CD4-positive, CD25-positive, alpha-beta regulatory T cell (primary cell): Measurements from ENCODE around the gene STAT5A. TPM values are rescaled to one million over a fixed set of nuclear protein-coding genes. Genes with fewer than 3 reads are reported as not detected.

Experiments
- ATAC-seq, 2 donors: fragments of 150-1000 bp; cut with Tn5 transposase; one replicate each; pipeline ENCODE4 v1.10.0; 2021; ENCODE audit warnings: low read depth in 2 of 2, moderate number of reproducible peaks in 2 of 2, moderate library complexity in 1 of 2
- DNase-seq, 3 donors: peaks; one replicate each; pipeline versions ENCODE4 v3.0.0 to v3.0.0-alpha.2; 2012 to 2022; ENCODE audit warnings: mixed read lengths in 1 of 3
- H3K27ac ChIP-seq: one replicate; pipeline ENCODE4 v1.7.0; 2013; ENCODE audit warnings: mild to moderate bottlenecking, low read length; ENCODE audit not compliant: insufficient read depth, poor library complexity, severe bottlenecking
- H3K27me3 ChIP-seq: one replicate; pipeline ENCODE4 v1.7.0; 2013; ENCODE audit warnings: low read length; ENCODE audit not compliant: control insufficient read depth, insufficient read depth
- H3K36me3 ChIP-seq: one replicate; pipeline ENCODE4 v1.7.0; 2013; ENCODE audit warnings: mild to moderate bottlenecking, low read length, moderate library complexity; ENCODE audit not compliant: control insufficient read depth, insufficient read depth
- H3K4me1 ChIP-seq: 2 replicates; pipeline ENCODE4 v1.7.0; 2013; ENCODE audit warnings: mild to moderate bottlenecking, low read length; ENCODE audit not compliant: insufficient read depth, control insufficient read depth, poor library complexity, severe bottlenecking
- H3K4me3 ChIP-seq: one replicate; pipeline ENCODE4 v1.7.0; 2013; ENCODE audit warnings: low read depth, mild to moderate bottlenecking, low read length, moderate library complexity
- H3K9me3 ChIP-seq, 2 experiments: 1 replicate in 1 of 2; 2 replicates in 1 of 2; pipeline ENCODE4 v1.7.0; 2013; ENCODE audit warnings: low read length in 2 of 2, mild to moderate bottlenecking in 1 of 2, moderate library complexity in 1 of 2; ENCODE audit not compliant: control insufficient read depth in 2 of 2
- H3K27ac Mint-ChIP-seq, 3 donors: one replicate each; pipeline ENCODE4 v1.8.0; 2020 to 2022; ENCODE audit warnings: mild to moderate bottlenecking in 3 of 3, mixed read lengths in 3 of 3, moderate library complexity in 2 of 3
- H3K27me3 Mint-ChIP-seq: one replicate; pipeline ENCODE4 v1.8.0; 2022; ENCODE audit warnings: mild to moderate bottlenecking, mixed read lengths
- H3K36me3 Mint-ChIP-seq: one replicate; pipeline ENCODE4 v1.8.0; 2020; ENCODE audit warnings: mixed read lengths
- H3K4me1 Mint-ChIP-seq, 4 donors: one replicate each; pipeline ENCODE4 v1.8.0; 2020 to 2022; ENCODE audit warnings: mixed read lengths in 4 of 4, mild to moderate bottlenecking in 1 of 4
- H3K4me3 Mint-ChIP-seq, 4 donors: one replicate each; pipeline ENCODE4 v1.8.0; 2020 to 2022; ENCODE audit warnings: mild to moderate bottlenecking in 4 of 4, mixed read lengths in 4 of 4, moderate library complexity in 3 of 4
- H3K9me3 Mint-ChIP-seq, 7 donors: one replicate each; pipeline ENCODE4 v1.8.0; 2020 to 2022; ENCODE audit warnings: mixed read lengths in 7 of 7, mild to moderate bottlenecking in 3 of 7, moderate library complexity in 2 of 7
- polyA plus RNA-seq, 4 donors: library from polyadenylated mRNA; unstranded; fragments of 300-500 nt; fragmentation: Illumina TruSeq; gene quantifications; one replicate each; pipeline ENCODE4 v1.2.3, GENCODE V29; 2021
- total RNA-seq: library from RNA; stranded (reverse); gene quantifications from one replicate; pipeline ENCODE4 v1.2.3, GENCODE V29; 2022

Gene STAT5A
- total and polyA plus RNA-seq, 5 donors from 2014 or later: 71.1 to 177 (median 76.8) TPM

DNA sequence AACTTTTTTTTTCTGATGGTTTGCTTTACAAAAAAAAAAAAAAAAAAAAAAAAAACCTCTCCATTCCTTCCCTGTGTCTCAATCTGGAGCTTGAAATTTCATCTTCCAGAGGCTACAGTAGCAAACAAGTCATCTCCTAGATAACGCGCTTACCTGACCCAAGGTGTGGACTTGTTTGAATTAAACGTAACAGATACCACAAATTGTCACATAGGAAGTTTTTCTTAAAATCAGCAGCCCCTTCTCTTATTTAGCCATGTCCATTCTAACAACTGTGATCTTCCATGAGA lies 14.1 kb upstream of the STAT5A start:
- H3K27me3 ChIP-seq: no peaks in the 10 kb centered on the region
- H3K9me3 ChIP-seq: no peaks in the 10 kb centered on the region
- ATAC-seq (no peak), DNase-seq (no peak)
- peak overlapping the region; percentile 89 for H3K27ac ChIP-seq
- H3K36me3 Mint-ChIP-seq: no peaks in the 10 kb centered on the region
- H3K27me3 Mint-ChIP-seq: no peaks in the 10 kb centered on the region
- peak overlapping the region; percentile 96 to 97 (median 97) for H3K27ac Mint-ChIP-seq
- H3K4me3 Mint-ChIP-seq: peak overlapping the region; percentile 96 to 99 (median 96)
- H3K4me1 ChIP-seq: peaks cover 66% of the 10 kb centered on the region
- peak overlapping the region; percentile 99 for H3K4me3 ChIP-seq
- H3K9me3 Mint-ChIP-seq: no peaks in the 10 kb centered on the region
- peaks cover 24 to 68% (median 53%) of the 10 kb centered on the region in 4 donors for H3K4me1 Mint-ChIP-seq
- no peaks in the 10 kb centered on the region for H3K36me3 ChIP-seq

- Histone ChIP-seq H3K4me1 (peaks cover 59% of the 10 kb centered on the region), H3K27me3 (no peaks in the 10 kb centered on the region), H3K4me3 (peak overlapping the region; percentile 99), H3K27ac (peak overlapping the region; percentile 89), H3K36me3 (no peaks in the 10 kb centered on the region), H3K9me3 (no peaks in the 10 kb centered on the region)
- peaks cover 24 to 64% (median 48%) of the 10 kb centered on the region in 4 donors for H3K4me1 Mint-ChIP-seq
- no peak for DNase-seq
- no peaks in the 10 kb centered on the region for H3K27me3 Mint-ChIP-seq
- no peak for ATAC-seq
- no peaks in the 10 kb centered on the region for H3K9me3 Mint-ChIP-seq
- no peaks in the 10 kb centered on the region for H3K36me3 Mint-ChIP-seq
- peak overlapping the region; percentile 96 to 99 (median 96) for H3K4me3 Mint-ChIP-seq
- H3K27ac Mint-ChIP-seq: peak overlapping the region; percentile 96 to 97 (median 97)
These were observed 13.3 kb upstream of the STAT5A start for GRCh38 chr17:42274812-42275526.

- H3K4me1 Mint-ChIP-seq: peaks cover 17 to 57% (median 41%) of the 10 kb centered on the region in 4 donors
- peak overlapping the region; percentile 99 for H3K4me3 ChIP-seq
- H3K36me3 Mint-ChIP-seq: no peaks in the 10 kb centered on the region
- DNase-seq: peak; percentile 39 to 50 (median 39)
- H3K27ac Mint-ChIP-seq: peak overlapping the region; percentile 96 to 97 (median 97)
- H3K4me1 ChIP-seq: peaks cover 51% of the 10 kb centered on the region
- peak overlapping the region; percentile 89 for H3K27ac ChIP-seq
- H3K4me3 Mint-ChIP-seq: peak overlapping the region; percentile 96 to 99 (median 96)
- H3K9me3 ChIP-seq: no peaks in the 10 kb centered on the region
- no peaks in the 10 kb centered on the region for H3K9me3 Mint-ChIP-seq
- no peaks in the 10 kb centered on the region for H3K27me3 ChIP-seq
- no peaks in the 10 kb centered on the region for H3K36me3 ChIP-seq
- ATAC-seq: peak; percentile 42 to 43
- H3K27me3 Mint-ChIP-seq: no peaks in the 10 kb centered on the region
These were observed 12.6 kb upstream of the STAT5A start for GRCh38 chr17:42275527-42276358.

DNA sequence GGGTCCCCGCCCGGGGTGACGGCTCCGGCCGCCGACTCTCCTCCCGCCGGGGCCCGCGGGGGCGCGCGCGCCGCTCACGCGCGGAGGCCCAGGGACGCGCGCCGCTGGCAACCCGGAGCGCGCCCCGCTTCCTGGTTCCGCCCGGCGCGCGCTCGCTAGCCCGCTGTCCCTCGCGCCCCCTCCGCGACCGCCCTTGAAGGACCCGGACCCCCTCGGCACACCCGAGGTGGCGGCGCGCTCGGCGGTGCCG lies 12.0 kb upstream of the STAT5A start, which contains the start of gene STAT5B:
TSS of gene STAT5B (minus strand) at position 33 of the 250 bp plus-strand sequence. CDS start 44,264 bp downstream, outside the sequence.
- peak within 1 kb of the TSS; percentile 99 for H3K4me3 ChIP-seq
- Mint-ChIP-seq H3K4me1 (peaks cover 16 to 52% (median 37%) of the 10 kb centered on the region in 4 donors), H3K27me3 (no peaks in the 10 kb centered on the region)

DNA sequence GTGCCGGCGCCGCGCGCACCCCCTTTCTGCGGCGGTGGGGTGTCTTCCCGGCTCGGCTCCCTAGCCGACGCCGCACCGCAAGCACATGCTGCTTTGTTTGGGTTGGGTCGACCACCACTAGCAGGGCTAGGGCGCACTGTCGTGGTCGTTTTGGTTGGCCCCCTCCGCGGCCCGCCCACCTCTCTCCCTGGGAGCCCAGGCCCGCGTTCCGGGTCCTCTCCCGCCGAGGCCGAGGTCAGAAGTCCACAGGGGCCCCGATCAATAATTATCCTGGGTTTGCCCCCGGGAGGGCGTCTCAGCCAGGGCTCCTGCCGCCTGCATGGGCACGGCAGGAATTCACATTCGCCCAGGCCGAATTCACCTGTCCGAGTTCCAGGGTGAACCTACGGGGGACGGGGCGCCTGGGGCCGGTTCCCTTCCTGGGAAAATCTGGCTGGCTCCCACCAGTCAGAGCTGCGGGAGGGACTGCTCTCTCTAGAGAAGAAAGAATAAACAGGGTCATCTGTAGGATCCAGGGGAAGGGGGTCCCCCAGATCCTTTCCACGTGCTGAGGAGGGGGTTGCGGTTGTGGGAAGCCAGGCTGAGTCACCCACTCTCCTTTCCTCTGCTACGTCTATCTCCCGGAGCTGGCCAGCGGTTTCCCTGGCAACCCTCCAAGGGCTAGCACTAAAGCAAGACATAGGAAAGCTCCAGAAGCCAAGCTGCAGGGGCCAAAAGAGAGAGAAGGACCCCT lies 11.5 kb upstream of the STAT5A start:
- Histone ChIP-seq H3K27ac (peak overlapping the region; percentile 61), H3K27me3 (no peaks in the 10 kb centered on the region), H3K4me1 (peaks cover 41% of the 10 kb centered on the region), H3K36me3 (no peaks in the 10 kb centered on the region), H3K4me3 (peak overlapping the region; percentile 44), H3K9me3 (no peaks in the 10 kb centered on the region)
- peak overlapping the region; percentile 82 to 94 (median 89) for H3K27ac Mint-ChIP-seq
- no peaks in the 10 kb centered on the region for H3K36me3 Mint-ChIP-seq
- H3K9me3 Mint-ChIP-seq: no peaks in the 10 kb centered on the region
- DNase-seq (peak in 1 of 3 donors; percentile 29), ATAC-seq (no peak)
- H3K27me3 Mint-ChIP-seq: no peaks in the 10 kb centered on the region
- H3K4me1 Mint-ChIP-seq: peaks cover 12 to 47% (median 32%) of the 10 kb centered on the region in 4 donors
- H3K4me3 Mint-ChIP-seq: peak overlapping the region; percentile 82 to 94 (median 87)

More for the DNA sequence above, 12.0 kb upstream of the STAT5A start, which contains the start of gene STAT5B:
- H3K4me3 Mint-ChIP-seq: peak within 1 kb of the TSS; percentile 96 to 99 (median 96)
- Histone ChIP-seq H3K27me3 (no peaks in the 10 kb centered on the region), H3K27ac (peak within 1 kb of the TSS; percentile 89), H3K36me3 (no peaks in the 10 kb centered on the region), H3K4me1 (peaks cover 46% of the 10 kb centered on the region), H3K9me3 (no peaks in the 10 kb centered on the region)
- ATAC-seq (peak; percentile 69 to 73), DNase-seq (peak; percentile 53 to 82 (median 75))
- no peaks in the 10 kb centered on the region for H3K9me3 Mint-ChIP-seq
- no peaks in the 10 kb centered on the region for H3K36me3 Mint-ChIP-seq
- H3K27ac Mint-ChIP-seq: peak within 1 kb of the TSS; percentile 96 to 97 (median 97)

DNA sequence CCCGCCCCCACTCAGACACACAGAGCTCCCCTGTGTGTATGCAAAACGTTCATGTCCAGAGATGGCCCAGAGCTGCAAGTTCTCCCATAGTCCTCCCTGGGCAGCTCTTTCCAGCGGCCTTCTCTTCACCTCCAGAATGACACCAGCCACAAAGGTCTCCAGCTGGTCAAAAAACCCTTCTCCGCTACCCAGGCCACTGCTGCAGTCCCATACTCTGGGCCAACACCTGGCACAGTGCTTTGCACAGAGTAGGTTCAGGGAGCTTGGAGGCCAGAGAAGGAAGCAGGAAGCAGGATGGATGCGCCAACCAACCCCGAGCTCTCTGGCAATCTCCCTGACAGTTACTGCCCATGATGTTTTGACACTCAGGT lies 11.0 kb upstream of the STAT5A start:
- H3K27me3 Mint-ChIP-seq: no peaks in the 10 kb centered on the region
- peak overlapping the region; percentile 82 to 94 (median 87) for H3K4me3 Mint-ChIP-seq
- H3K9me3 Mint-ChIP-seq: no peaks in the 10 kb centered on the region
- peaks cover 10 to 41% (median 28%) of the 10 kb centered on the region in 4 donors for H3K4me1 Mint-ChIP-seq
- DNase-seq (no peak), ATAC-seq (no peak)
- no peaks in the 10 kb centered on the region for H3K27me3 ChIP-seq
- no peaks in the 10 kb centered on the region for H3K36me3 ChIP-seq
- peak overlapping the region; percentile 44 for H3K4me3 ChIP-seq
- no peaks in the 10 kb centered on the region for H3K9me3 ChIP-seq
- H3K27ac Mint-ChIP-seq: peak overlapping the region; percentile 82 to 94 (median 89)
- H3K27ac ChIP-seq: peak overlapping the region; percentile 61
- H3K4me1 ChIP-seq: peaks cover 36% of the 10 kb centered on the region
- H3K36me3 Mint-ChIP-seq: no peaks in the 10 kb centered on the region

DNA sequence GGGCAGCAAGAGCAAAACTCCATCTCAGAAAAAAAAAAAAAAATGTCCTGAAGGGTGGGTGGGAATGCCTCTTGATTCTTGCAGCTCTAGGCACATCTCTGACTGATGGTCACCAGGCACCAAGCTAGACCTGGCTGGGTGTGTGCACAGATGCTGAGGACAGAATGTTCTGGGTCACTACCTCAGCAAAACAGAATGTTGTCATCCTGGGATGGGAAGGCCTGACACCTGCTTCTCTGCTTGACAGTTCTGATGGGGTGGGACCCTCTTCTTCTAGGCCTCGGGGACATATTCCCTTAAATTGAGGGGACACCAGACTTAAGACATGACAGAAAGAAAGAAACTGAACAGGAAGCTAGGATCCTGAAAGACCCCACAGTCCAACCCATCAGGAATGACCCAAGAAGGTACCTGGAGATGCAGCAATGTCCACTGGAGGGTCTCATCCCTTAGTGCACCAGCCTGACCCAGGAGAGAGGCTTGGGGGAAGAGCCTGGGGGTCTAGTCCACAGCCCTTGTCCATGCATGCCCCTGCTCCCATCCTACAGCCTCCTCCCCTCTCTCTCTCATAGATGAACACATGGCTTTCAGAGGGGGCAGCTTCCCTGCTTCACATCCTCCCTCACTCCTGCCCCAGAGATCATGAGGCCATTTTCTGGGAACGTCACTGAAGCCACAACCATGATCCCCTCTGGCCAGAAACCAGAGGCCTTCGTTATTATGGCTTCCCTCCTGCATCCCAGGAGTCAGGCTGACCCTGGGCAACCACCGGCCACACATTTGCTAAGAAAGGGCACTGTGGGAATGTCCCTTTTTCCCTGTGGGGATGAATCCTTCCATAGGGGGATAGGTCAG lies 8.3 kb upstream of the STAT5A start:
- no peaks in the 10 kb centered on the region for H3K27me3 ChIP-seq
- ATAC-seq (no peak), DNase-seq (no peak)
- Mint-ChIP-seq H3K9me3 (no peaks in the 10 kb centered on the region), H3K4me1 (peaks cover 4 to 18% (median 14%) of the 10 kb centered on the region in 4 donors), H3K36me3 (no peaks in the 10 kb centered on the region), H3K27ac (peak overlapping the region; percentile 17 to 79 (median 25)), H3K27me3 (no peaks in the 10 kb centered on the region), H3K4me3 (peak overlapping the region in 2 of 4 donors; percentile 46 to 84)
- no peak overlapping the region for H3K27ac ChIP-seq
- no peaks in the 10 kb centered on the region for H3K9me3 ChIP-seq
- peaks cover 9% of the 10 kb centered on the region for H3K4me1 ChIP-seq
- H3K4me3 ChIP-seq: no peak overlapping the region
- no peaks in the 10 kb centered on the region for H3K36me3 ChIP-seq
